Mesenteric fat pad (tissue), 1 donor: ENCODE measurements around the gene ROBO1. TPM values are rescaled to one million over a fixed set of nuclear protein-coding genes. Genes with fewer than 3 reads are reported as not detected.

Source experiments
- DNase-seq: peaks from one replicate; pipeline ENCODE4 v3.0.0-alpha.2; 2020; ENCODE audit warnings: low spot score
- total RNA-seq: library from RNA; stranded (reverse); fragmentation: NEBNext Ultra II Directional; extraction: Animal tissue kit (Norgen Biotek cat#: 25700); gene quantifications from one replicate; pipeline ENCODE4 v1.2.1, GENCODE V29; 2021
- donor health status: DM: yes; HTN: yes; CAD: no.

Gene ROBO1
- total RNA-seq, 1 donor from 2014 or later, result 7.1 TPM

DNA sequence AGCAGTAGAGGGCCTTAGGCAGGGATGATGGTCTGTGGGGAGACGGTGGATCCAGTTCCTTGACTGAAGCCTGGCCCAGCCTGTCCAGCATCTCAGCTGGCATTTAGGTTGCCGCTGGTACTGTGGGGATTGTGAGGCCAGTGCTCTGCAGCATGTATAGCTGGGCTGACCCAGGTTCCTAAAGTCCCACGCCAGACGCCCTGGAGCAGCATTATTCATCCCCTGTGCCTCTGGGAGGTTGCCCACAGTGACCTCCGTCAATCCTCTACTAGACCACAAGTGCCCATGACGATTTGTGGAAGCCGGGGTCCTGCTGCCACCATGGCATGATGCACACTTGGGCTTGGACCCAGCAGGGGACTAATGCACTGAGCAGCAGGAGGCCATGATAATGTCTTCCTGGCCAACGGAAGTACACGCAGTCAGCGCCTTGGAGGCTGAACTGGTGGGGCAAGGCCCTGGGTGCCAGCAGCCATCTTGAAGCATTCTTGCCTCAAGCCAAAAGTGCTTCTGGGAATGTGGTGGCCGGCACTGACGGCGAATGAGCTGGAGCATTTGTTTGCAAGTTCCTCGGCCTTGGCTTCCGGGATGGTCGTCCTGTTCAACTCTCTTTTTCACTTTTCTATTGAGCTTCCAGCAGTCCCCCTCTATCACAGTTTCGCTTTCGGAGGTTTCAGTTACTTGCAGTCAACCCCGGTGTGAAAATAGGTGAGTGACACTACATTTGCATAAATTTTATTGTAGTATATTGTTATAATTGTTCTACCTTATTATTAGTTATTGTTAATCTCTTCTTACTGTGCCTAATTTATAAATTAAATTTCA lies 949.4 kb downstream of the ROBO1 start:
- DNase-seq, result no peak

GRCh38 chr3:78814893-78815562 lies 952.8 kb downstream of the ROBO1 start:
- no peak for DNase-seq

DNA sequence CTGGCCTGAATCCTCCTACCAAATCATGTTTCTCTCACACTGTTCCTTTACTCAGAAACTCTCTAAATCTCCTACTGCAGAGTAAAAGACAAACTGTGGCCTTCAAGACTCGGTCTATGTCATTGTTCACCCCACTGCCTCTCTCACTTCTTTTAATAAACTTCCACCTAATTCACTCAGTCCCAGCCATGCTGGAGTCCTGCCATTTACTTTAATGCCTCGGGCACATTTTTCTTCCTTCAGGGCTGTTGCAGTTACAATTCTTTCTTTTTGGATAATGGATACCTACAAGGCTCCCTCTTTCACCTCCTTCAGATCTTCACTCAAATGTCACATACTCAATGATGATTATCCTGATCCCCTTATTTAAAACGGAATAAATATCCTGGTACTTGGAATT lies 955.6 kb downstream of the ROBO1 start:
- no peak for DNase-seq

DNA sequence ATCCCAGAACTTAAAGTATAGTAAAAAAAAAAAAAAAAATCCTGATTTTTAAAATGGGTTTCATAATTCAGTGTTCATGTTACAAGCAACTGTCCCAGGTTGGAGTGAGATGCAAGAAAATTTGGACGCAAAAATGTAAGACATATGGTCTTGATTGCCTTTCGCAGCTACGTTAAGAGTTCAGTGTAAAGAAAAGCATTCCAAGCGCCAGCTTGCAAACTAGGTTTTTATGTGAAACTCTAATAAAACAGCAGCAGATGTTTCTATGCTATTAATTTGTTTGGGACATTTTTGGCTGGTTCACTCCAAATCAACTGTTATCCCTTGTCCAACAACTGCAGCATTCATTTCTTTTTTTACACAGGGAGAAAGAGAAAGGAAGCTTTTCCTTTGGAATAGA lies 957.8 kb downstream of the ROBO1 start:
- DNase-seq, result no peak

- no peak for DNase-seq
Observed at GRCh38 chr3:78804251-78805037, 963.4 kb downstream of the ROBO1 start.

DNA sequence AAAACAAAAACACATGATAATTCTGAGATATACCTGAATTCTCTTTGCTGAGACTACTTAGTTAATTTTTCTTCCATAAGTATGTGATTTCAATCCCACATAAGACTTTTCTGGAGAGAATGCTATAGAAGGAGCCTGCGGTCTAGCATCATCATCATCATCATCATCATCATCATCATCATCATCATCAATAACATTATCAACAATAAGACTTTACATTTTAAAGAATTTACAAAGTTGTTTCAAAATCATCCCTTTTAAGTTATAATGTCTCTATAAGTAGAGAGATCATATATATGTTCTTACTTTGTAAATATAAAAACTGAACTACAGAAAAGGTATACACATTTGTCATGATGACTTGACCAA lies 965.3 kb downstream of the ROBO1 start:
- DNase-seq, result no peak

DNA sequence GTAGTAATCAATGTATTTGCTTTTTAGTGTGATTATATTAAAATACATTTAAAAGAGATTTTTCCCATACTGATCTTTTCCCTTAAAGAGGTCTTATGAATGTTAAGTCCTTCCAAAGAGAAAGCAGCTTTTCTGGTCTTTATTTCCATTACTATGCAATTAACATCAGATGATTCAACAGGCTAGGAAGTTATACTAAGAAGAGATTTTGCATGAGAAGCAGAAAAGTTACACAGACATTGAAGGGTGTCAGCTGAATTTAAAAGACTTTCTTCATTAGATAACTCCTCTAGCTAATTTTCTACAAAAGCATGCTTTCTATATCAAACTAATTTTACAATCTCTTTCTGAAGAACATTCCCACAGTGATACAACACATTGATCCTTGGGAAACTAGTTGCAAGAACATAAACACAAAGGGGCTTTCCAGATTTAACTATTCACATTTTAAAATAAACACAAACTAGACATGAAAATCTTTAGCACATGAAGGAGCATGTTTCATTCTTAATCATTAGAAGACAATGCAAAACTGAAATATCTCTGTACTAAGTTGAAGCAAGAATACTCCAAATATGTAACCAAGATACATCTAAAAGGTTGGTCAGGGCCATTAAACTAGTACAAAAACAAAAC lies 965.8 kb downstream of the ROBO1 start:
- DNase-seq, result no peak

GRCh38 chr3:78799681-78800080 lies 968.1 kb downstream of the ROBO1 start:
- no peak for DNase-seq

- DNase-seq, result no peak
Observed at GRCh38 chr3:78798266-78798832, 969.4 kb downstream of the ROBO1 start.

- no peak for DNase-seq
Observed at GRCh38 chr3:78794431-78794830, 973.4 kb downstream of the ROBO1 start.

- DNase-seq, result no peak
Observed at GRCh38 chr3:78792733-78793132, 975.1 kb downstream of the ROBO1 start.

GRCh38 chr3:78792212-78792611 lies 975.6 kb downstream of the ROBO1 start:
- no peak for DNase-seq

GRCh38 chr3:78791753-78792152 lies 976.0 kb downstream of the ROBO1 start:
- no peak for DNase-seq

DNA sequence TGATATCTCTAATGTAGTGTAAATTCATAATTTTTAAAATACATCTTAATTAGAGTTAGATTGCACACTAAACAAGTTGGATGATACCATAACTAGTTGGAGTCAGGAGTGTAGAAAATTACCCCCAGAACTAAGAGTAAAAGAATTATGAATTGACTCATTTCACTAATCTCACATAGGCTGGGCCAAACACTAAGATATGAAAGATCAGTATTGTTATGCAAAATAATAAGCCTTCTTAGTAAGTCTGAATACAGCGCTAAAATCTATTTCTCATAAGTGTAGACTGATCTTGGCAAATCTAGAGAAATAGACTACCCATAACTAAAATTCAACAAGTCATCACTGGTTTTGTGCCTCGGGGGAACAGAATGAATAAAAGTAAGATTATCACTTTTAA lies 979.0 kb downstream of the ROBO1 start:
- no peak for DNase-seq

- no peak for DNase-seq
Observed at GRCh38 chr3:78785004-78785403, 982.8 kb downstream of the ROBO1 start.

GRCh38 chr3:78781351-78781750 lies 986.4 kb downstream of the ROBO1 start:
- DNase-seq, result no peak

DNA sequence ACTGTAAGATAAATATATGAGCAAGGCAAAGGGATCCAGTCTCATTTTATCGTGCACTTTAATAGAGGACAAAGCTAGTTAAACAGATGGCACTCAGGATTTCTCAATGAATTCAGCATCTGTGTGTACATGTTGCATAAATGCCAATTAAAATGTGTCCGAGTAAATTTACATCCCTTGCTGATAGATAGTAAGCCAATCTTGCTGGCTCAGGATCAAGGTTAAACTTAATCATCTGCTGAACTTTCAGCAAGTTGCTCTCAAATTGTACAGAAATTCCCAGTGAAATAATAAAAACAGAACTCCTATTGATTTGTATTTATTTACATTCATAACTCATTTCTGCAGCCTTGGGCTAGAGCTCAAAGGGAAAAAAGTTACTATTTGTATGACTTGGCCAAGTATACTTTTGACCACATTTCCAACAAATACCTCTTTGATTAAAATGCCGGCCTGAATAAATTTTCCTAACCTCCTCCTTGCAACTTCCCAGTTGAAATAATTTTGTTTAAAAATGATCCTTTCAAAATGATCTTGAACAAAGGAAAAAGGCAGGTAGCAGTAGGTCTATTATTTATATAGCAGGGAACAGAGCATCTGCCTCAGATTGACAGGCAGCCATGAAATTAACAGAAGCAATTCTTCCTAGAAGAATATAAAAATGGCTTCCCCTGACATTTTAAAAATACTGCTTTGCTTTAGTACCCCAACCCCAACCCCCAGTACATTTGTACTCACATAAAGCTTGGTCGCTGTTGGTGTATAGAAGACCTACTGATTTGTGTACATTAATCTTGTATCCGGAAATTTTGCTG lies 1001.9 kb downstream of the ROBO1 start:
- no peak for DNase-seq

DNA sequence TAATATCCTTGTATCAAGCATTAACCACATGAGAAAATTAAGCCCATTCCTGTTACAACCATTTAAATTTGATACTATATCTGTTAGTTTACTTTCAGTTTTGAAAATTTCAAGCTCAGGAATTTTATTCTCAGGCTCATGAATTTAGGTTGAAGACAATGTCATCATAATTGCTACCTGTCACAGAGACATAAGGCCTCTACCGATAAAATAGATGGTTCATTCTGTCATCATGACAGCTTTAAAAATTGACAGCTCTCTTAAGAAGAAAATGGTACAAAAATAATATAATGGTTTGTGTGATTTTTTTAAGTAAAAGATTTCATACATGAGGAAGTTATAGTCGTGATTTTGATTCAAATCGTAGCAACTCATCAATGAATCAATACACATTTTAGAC lies 1003.2 kb downstream of the ROBO1 start:
- DNase-seq, result no peak

- no peak for DNase-seq
Observed at GRCh38 chr3:78762121-78762520, 1005.7 kb downstream of the ROBO1 start.

- no peak for DNase-seq
Observed at GRCh38 chr3:78761126-78761525, 1006.7 kb downstream of the ROBO1 start.
